Breast epithelium (tissue), 4 donors: Measurements from ENCODE around the gene FAT1. TPM values are rescaled to one million over a fixed set of nuclear protein-coding genes. Genes with fewer than 3 reads are reported as not detected.

Source experiments
- DNase-seq, 2 donors: peaks; one replicate each; pipeline ENCODE4 v3.0.0-alpha.2; 2019; ENCODE audit warnings: low spot score in 2 of 2
- H3K27ac ChIP-seq, 2 donors: fragments of 200-600 bp; sonication (generic) in 1 of 2; one replicate each; pipeline ENCODE4 v1.5.1; 2016 to 2019; ENCODE audit warnings: mild to moderate bottlenecking in 1 of 2
- H3K27me3 ChIP-seq, 2 donors: fragments of 200-600 bp; sonication (generic) in 1 of 2; one replicate each; pipeline versions ENCODE4 v1.5.1 to v1.6.0; 2017 to 2019; ENCODE audit warnings: control low read depth in 1 of 2, mild to moderate bottlenecking in 1 of 2
- H3K36me3 ChIP-seq: fragments of 200-600 bp; one replicate; pipeline ENCODE4 v1.5.1; 2019
- H3K4me1 ChIP-seq, 2 donors: fragments of 200-600 bp; sonication (generic); one replicate each; pipeline ENCODE4 v1.5.1; 2016 to 2019; ENCODE audit warnings: control low read depth in 1 of 2
- H3K4me3 ChIP-seq, 3 donors: fragments of 200-600 bp; sonication (generic); 1 replicate in 2 of 3; 2 replicates in 1 of 3; pipeline ENCODE4 v1.5.1; 2016 to 2019; ENCODE audit warnings: mild to moderate bottlenecking in 3 of 3, moderate library complexity in 2 of 3
- H3K9me3 ChIP-seq, 2 donors: fragments of 200-600 bp; sonication (generic) in 1 of 2; one replicate each; pipeline ENCODE4 v1.5.1; 2016 to 2019; ENCODE audit warnings: control low read depth in 1 of 2
- POLR2A ChIP-seq: fragments of 450-650 bp; IDR thresholded peaks from one replicate; pipeline ENCODE4 v1.6.1; 2016; ENCODE audit warnings: antibody characterized with exemption, mild to moderate bottlenecking, moderate library complexity
- POLR2AphosphoS5 ChIP-seq, 3 donors: sonication (generic); formaldehyde crosslinking; IDR thresholded peaks; one replicate each; pipeline ENCODE4 v1.6.1; 2017; ENCODE audit warnings: antibody characterized with exemption in 3 of 3
- intact Hi-C: fragments of 100-400 bp; cut with DNase I; formaldehyde crosslinking; loops from one replicate; pipeline ENCODE4 v1.15.1; 2023; ENCODE audit warnings: low total_unique reads
- total RNA-seq, 3 donors: library from RNA; depleted of rRNA; stranded (reverse); fragments of >200 nt; gene quantifications; one replicate each; pipeline ENCODE4 v1.1.0, GENCODE V29; 2016
- TF ChIP-seq, protein P1 (sequence below), 3 donors: fragments of 450-650 bp; IDR thresholded peaks; one replicate each; pipeline ENCODE4 v1.5.1; 2016 to 2017; ENCODE audit warnings: antibody characterized with exemption in 3 of 3, mild to moderate bottlenecking in 3 of 3, moderate library complexity in 3 of 3

The FAT1 gene
- total RNA-seq, 3 donors from 2014 or later: 54.2 to 125 (median 87.2) TPM

- no peaks in the 10 kb centered on the region for H3K4me1 ChIP-seq
- H3K36me3 ChIP-seq: no peaks in the 10 kb centered on the region
- TF ChIP-seq POLR2AphosphoS5 (IDR thresholded peaks at IDR 0.05) (no peak), POLR2A (no peak)
- TF ChIP-seq, protein P1, sequence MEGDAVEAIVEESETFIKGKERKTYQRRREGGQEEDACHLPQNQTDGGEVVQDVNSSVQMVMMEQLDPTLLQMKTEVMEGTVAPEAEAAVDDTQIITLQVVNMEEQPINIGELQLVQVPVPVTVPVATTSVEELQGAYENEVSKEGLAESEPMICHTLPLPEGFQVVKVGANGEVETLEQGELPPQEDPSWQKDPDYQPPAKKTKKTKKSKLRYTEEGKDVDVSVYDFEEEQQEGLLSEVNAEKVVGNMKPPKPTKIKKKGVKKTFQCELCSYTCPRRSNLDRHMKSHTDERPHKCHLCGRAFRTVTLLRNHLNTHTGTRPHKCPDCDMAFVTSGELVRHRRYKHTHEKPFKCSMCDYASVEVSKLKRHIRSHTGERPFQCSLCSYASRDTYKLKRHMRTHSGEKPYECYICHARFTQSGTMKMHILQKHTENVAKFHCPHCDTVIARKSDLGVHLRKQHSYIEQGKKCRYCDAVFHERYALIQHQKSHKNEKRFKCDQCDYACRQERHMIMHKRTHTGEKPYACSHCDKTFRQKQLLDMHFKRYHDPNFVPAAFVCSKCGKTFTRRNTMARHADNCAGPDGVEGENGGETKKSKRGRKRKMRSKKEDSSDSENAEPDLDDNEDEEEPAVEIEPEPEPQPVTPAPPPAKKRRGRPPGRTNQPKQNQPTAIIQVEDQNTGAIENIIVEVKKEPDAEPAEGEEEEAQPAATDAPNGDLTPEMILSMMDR (IDR thresholded peaks at IDR 0.05): no peak
- intact Hi-C loops: no loop called here
- DNase-seq: no peak
- H3K27ac ChIP-seq: no peak overlapping the region
- H3K4me3 ChIP-seq: peak overlapping the region in 2 of 3 donors; percentile 13 to 42
- H3K9me3 ChIP-seq: no peaks in the 10 kb centered on the region
- H3K27me3 ChIP-seq: no peaks in the 10 kb centered on the region
These were observed 153.3 kb downstream of the FAT1 start for GRCh38 chr4:186570193-186570996.

DNA sequence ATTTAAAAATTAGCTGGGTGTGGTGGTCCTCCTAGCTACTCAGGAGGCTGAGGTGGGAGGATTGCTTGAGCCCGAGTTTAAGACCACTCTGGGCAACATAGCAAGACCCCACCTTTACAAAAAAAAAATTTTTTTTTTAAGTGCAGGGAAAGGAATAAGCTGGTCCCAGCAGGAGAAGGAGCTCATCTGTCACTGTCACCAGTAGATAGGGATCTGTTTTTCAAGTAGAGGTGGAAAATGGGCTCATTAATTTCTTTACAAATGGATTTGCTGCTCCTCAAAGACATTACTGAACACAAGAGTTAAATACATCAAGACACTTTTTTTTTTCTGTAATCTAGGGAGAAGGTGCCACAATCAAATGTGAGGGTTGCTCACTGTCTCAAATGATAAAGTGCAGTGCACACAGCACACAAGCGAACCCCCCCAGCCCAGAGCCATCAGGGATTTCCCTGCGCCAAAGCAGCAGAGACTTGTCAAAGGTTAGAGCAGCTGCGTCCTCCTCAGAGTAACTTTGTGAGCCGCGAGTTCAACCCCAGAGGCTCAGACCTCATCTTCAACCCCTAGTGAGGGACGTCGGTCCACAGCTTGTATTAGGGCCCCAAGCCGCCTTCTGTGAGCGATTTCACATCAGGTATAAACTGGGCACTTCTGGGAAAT is 154.0 kb downstream of the FAT1 start:
- intact Hi-C loops: no loop called here
- H3K27ac ChIP-seq: no peak overlapping the region
- H3K4me3 ChIP-seq: peak overlapping the region in 2 of 3 donors; percentile 13 to 42
- H3K36me3 ChIP-seq: no peaks in the 10 kb centered on the region
- no peaks in the 10 kb centered on the region for H3K9me3 ChIP-seq
- H3K4me1 ChIP-seq: no peaks in the 10 kb centered on the region
- no peaks in the 10 kb centered on the region for H3K27me3 ChIP-seq
- DNase-seq: no peak
- TF ChIP-seq, protein P1 (IDR thresholded peaks at IDR 0.05): no peak
- TF ChIP-seq POLR2A: no peak
- no peak for TF ChIP-seq POLR2AphosphoS5 (IDR thresholded peaks at IDR 0.05)

- no peak for DNase-seq
- intact Hi-C loops: no loop called here
- no peaks in the 10 kb centered on the region for H3K4me1 ChIP-seq
- H3K9me3 ChIP-seq: no peaks in the 10 kb centered on the region
- TF ChIP-seq POLR2AphosphoS5 (IDR thresholded peaks at IDR 0.05): no peak
- TF ChIP-seq POLR2A: no peak
- TF ChIP-seq, protein P1 (IDR thresholded peaks at IDR 0.05): no peak
- no peak overlapping the region for H3K27ac ChIP-seq
- no peaks in the 10 kb centered on the region for H3K27me3 ChIP-seq
- H3K4me3 ChIP-seq: no peak overlapping the region
- H3K36me3 ChIP-seq: no peaks in the 10 kb centered on the region
These were observed 157.6 kb downstream of the FAT1 start for GRCh38 chr4:186566068-186566467.

DNA sequence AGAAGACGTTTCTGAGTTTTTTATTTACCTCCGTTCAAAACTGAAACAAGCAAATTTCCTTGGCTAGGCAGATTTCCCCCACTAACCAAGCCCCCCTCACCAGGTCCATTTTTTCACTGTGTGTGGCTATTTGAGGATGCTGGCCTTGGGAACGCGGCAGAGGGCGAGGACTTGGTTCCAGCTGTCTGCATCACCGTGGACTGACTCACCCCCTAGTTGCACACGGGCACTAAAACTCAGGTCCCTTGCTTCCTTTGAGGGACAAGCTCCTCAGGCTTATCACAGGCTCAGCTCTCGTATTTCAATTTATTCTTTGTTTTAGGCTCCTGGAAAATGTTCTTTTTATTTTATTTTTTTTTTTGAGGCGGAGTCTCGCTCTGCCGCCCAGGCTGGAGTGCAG is 159.9 kb downstream of the FAT1 start:
- peaks cover 0 to 6% of the 10 kb centered on the region in 2 donors for H3K9me3 ChIP-seq
- no peaks in the 10 kb centered on the region for H3K27me3 ChIP-seq
- H3K4me3 ChIP-seq: no peak overlapping the region
- no peaks in the 10 kb centered on the region for H3K4me1 ChIP-seq
- TF ChIP-seq, protein P1 (IDR thresholded peaks at IDR 0.05): no peak
- TF ChIP-seq POLR2AphosphoS5 (IDR thresholded peaks at IDR 0.05) (no peak), POLR2A (no peak)
- intact Hi-C loops: no loop called here
- no peak overlapping the region for H3K27ac ChIP-seq
- DNase-seq: no peak
- no peaks in the 10 kb centered on the region for H3K36me3 ChIP-seq

- intact Hi-C loops: no loop called here
- Histone ChIP-seq H3K4me1 (no peaks in the 10 kb centered on the region), H3K36me3 (no peaks in the 10 kb centered on the region), H3K4me3 (no peak overlapping the region), H3K27ac (no peak overlapping the region), H3K9me3 (peaks cover 0 to 6% of the 10 kb centered on the region in 2 donors), H3K27me3 (no peaks in the 10 kb centered on the region)
- DNase-seq: no peak
- no peak for TF ChIP-seq POLR2AphosphoS5 (IDR thresholded peaks at IDR 0.05)
- TF ChIP-seq, protein P1 (IDR thresholded peaks at IDR 0.05): no peak
- TF ChIP-seq POLR2A: no peak
These were observed 161.9 kb downstream of the FAT1 start for GRCh38 chr4:186561748-186562147.
